Upper lobe of right lung (tissue), 1 donor: Measurements from ENCODE around the gene KPNA3. TPM values are rescaled to one million over a fixed set of nuclear protein-coding genes. Genes with fewer than 3 reads are reported as not detected.

Source experiments
- ATAC-seq: fragments of 200-7000 bp; cut with Tn5 transposase; one replicate; pipeline ENCODE4 v1.9.1; 2020; ENCODE audit warnings: mild to moderate bottlenecking, moderate library complexity
- DNase-seq: peaks from one replicate; pipeline ENCODE4 v3.0.0-alpha.2; 2020
- H3K27ac ChIP-seq: fragments of 200-600 bp; one replicate; pipeline ENCODE4 v1.8.0; 2022
- H3K27me3 ChIP-seq: fragments of 200-600 bp; one replicate; pipeline ENCODE4 v1.8.0; 2022; ENCODE audit warnings: mild to moderate bottlenecking
- H3K36me3 ChIP-seq: fragments of 200-600 bp; one replicate; pipeline ENCODE4 v1.8.0; 2022
- H3K4me1 ChIP-seq: fragments of 200-600 bp; one replicate; pipeline ENCODE4 v1.8.0; 2022
- H3K4me3 ChIP-seq: fragments of 200-600 bp; one replicate; pipeline ENCODE4 v1.8.0; 2022; ENCODE audit warnings: mild to moderate bottlenecking
- H3K9me3 ChIP-seq: fragments of 200-600 bp; one replicate; pipeline ENCODE4 v1.8.0; 2022
- intact Hi-C: fragments of 100-400 bp; cut with DNase I; formaldehyde crosslinking; loops from one replicate; pipeline ENCODE4 v1.11.0; 2022
- total RNA-seq: library from RNA; stranded (reverse); fragmentation: NEBNext Ultra II Directional; extraction: Animal tissue kit (Norgen Biotek cat#: 25700); gene quantifications from one replicate; pipeline ENCODE4 v1.2.1, GENCODE V29; 2021
- TF ChIP-seq, protein P1 (sequence below): fragments of 200-600 bp; IDR thresholded peaks from one replicate; pipeline ENCODE4 v1.8.0; 2022; ENCODE audit warnings: antibody characterized with exemption
- donor health status: DM: no; HTN: yes; CAD: no; lungs with severe emphysema.

The KPNA3 gene
- total RNA-seq, 1 donor from 2014 or later = 35.7 TPM

DNA sequence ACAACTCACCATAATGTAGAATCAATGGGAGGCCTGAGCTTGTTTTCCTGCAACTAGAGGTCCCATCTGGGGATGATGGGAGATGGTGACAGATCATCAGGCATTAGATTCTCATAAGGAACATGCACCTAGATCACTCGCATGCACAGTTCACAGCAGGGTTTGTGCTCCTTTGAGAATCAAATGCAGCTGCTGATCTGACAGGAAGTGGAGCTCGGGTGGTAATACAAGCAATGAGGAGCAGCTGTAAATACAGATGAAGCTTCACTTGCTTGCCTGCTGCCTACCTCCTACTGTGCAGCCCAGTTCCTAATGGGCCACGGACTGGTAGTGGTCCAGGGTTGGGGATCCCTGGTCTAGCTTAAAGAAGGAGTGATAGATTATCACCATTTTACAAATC is 33.0 kb downstream of the KPNA3 start:
- intact Hi-C loops = no loop called here
- no peaks in the 10 kb centered on the region for H3K36me3 ChIP-seq
- no peak for DNase-seq
- TF ChIP-seq, protein P1, sequence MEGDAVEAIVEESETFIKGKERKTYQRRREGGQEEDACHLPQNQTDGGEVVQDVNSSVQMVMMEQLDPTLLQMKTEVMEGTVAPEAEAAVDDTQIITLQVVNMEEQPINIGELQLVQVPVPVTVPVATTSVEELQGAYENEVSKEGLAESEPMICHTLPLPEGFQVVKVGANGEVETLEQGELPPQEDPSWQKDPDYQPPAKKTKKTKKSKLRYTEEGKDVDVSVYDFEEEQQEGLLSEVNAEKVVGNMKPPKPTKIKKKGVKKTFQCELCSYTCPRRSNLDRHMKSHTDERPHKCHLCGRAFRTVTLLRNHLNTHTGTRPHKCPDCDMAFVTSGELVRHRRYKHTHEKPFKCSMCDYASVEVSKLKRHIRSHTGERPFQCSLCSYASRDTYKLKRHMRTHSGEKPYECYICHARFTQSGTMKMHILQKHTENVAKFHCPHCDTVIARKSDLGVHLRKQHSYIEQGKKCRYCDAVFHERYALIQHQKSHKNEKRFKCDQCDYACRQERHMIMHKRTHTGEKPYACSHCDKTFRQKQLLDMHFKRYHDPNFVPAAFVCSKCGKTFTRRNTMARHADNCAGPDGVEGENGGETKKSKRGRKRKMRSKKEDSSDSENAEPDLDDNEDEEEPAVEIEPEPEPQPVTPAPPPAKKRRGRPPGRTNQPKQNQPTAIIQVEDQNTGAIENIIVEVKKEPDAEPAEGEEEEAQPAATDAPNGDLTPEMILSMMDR = no peak
- H3K9me3 ChIP-seq = no peaks in the 10 kb centered on the region
- no peaks in the 10 kb centered on the region for H3K4me1 ChIP-seq
- ATAC-seq = no peak
- H3K27me3 ChIP-seq = no peaks in the 10 kb centered on the region
- H3K27ac ChIP-seq = no peak overlapping the region
- H3K4me3 ChIP-seq = no peak overlapping the region

DNA sequence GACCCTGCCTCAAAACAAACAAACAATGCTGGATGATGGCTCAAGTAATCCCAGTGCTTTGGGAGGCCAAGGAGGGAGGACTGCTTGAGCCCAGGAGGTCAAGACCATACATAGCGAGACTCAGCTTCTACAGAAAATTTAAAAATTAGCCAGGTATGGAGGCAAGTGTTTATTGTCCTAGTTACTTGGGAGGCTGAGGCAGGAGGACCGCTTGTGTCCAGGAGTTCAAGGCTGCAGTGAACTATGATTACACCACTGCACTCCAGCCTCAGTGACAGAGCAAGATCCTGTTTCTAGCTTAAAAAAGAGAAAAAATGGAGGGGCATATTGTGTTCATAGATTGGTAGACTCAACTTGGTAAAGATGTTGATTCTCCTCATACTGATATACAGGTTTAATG is 36.2 kb downstream of the KPNA3 start:
- DNase-seq (no peak), ATAC-seq (no peak)
- intact Hi-C loops = no loop called here
- Histone ChIP-seq H3K4me3 (no peak overlapping the region), H3K27me3 (no peaks in the 10 kb centered on the region), H3K27ac (no peak overlapping the region), H3K9me3 (no peaks in the 10 kb centered on the region), H3K4me1 (no peaks in the 10 kb centered on the region), H3K36me3 (no peaks in the 10 kb centered on the region)
- TF ChIP-seq, protein P1 = no peak

DNA sequence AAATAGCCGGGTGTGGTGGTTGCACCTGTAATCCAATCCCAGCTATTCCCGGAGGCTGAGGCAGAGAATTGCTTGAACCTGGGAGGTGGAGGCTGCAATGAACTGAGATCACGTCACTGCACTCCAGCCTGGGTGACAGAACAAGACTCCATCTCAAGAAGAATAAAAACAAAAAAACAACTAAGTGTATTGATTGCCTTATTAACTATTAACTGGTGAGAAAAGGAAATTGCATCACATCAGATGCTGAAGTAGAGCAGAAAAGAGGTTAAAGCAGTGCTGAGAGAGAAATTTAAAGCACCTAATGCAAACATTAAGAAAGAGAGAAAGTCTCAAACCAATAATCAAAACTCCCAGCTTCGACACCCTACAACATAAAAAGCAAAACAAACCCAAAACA is 38.3 kb downstream of the KPNA3 start:
- Histone ChIP-seq H3K27ac (no peak overlapping the region), H3K9me3 (no peaks in the 10 kb centered on the region), H3K4me1 (no peaks in the 10 kb centered on the region), H3K4me3 (no peak overlapping the region), H3K27me3 (no peaks in the 10 kb centered on the region), H3K36me3 (no peaks in the 10 kb centered on the region)
- TF ChIP-seq, protein P1 = no peak
- ATAC-seq (no peak), DNase-seq (no peak)
- intact Hi-C loops = no loop called here

DNA sequence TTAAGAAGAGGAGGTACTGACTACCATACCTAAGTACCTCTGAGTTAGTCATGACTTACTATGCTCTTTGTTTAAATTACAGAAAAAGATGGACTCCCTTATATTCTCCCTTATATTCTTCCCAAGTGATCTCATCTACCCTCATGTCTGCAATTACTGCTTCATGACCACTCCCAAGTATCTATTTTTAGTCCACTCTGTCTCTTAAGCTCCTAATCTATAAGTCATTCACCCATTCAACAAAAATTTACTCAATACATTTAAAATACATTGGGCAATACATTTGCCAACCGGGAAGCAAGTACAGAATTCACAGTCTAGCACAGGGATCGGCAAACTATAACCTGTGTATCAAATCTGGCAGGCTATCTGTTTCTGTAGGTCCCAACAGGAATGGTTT is 42.6 kb downstream of the KPNA3 start:
- H3K27ac ChIP-seq = no peak overlapping the region
- ATAC-seq (no peak), DNase-seq (no peak)
- H3K4me3 ChIP-seq = no peak overlapping the region
- no peaks in the 10 kb centered on the region for H3K27me3 ChIP-seq
- TF ChIP-seq, protein P1 = no peak
- peaks cover 12% of the 10 kb centered on the region for H3K36me3 ChIP-seq
- intact Hi-C loops = no loop called here
- H3K9me3 ChIP-seq = no peaks in the 10 kb centered on the region
- H3K4me1 ChIP-seq = no peaks in the 10 kb centered on the region

DNA sequence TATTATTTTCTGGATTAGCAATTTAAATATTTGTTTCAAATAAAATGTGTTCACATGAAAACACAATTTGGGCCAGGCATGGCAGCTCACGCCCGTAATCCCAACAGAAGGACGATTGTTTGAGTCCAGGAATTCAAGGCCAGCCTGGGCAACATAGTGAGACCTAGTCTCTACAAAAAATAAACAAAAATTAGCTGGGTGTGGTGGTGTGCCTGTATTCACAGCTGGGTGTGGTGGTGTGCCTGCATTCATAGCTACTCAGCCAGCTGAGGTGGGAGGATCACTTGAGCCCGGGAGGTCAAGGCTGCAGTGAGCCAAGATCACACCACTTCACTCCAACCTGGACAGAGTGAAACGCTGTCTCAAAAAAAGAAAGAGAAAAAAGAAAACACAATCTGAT is 46.4 kb downstream of the KPNA3 start:
- no peak for DNase-seq
- Histone ChIP-seq H3K36me3 (peaks cover 17% of the 10 kb centered on the region), H3K27me3 (no peaks in the 10 kb centered on the region), H3K4me3 (no peak overlapping the region), H3K9me3 (no peaks in the 10 kb centered on the region), H3K4me1 (no peaks in the 10 kb centered on the region), H3K27ac (no peak overlapping the region)
- peak; percentile 79 for ATAC-seq
- intact Hi-C loops = no loop called here
- TF ChIP-seq, protein P1 = no peak

DNA sequence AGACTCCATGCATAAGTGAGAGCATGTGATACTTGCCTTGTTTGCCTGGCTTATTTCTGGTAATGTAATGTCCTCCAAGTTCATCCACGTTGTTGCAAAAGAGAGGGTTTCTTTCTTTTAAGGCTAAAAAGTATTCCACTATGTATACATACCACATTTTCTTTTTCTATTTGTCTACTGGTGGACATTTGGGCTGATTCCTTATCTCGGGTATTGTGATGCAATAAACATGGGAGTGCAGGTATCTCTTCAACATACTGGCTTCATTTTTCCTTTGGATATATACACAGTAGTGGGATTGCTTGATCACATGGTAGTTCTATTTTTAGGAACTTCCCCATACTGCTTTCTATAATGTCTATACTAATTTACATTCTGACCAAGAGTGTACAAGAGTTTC is 51.6 kb downstream of the KPNA3 start:
- TF ChIP-seq, protein P1 = no peak
- ATAC-seq = no peak
- no peak overlapping the region for H3K4me3 ChIP-seq
- H3K27me3 ChIP-seq = no peaks in the 10 kb centered on the region
- no peak for DNase-seq
- H3K36me3 ChIP-seq = peaks cover 12% of the 10 kb centered on the region
- H3K9me3 ChIP-seq = no peaks in the 10 kb centered on the region
- intact Hi-C loops = no loop called here
- H3K4me1 ChIP-seq = no peaks in the 10 kb centered on the region
- H3K27ac ChIP-seq = no peak overlapping the region
